AG09309 (cell line): ENCODE measurements around the gene NKX2-1.
"Not testable (repeated sequence)": the region's sequence is repeated elsewhere in the genome, so short reads cannot be mapped to it uniquely, and the experiment has no call there.

Source experiments
- DNase-seq: peaks from one replicate; pipeline ENCODE4 v3.0.0-alpha.2; 2010; ENCODE audit warnings: low read depth
- H3K4me3 ChIP-seq: 2 replicates; pipeline ENCODE4 v1.5.1; 2011; ENCODE audit warnings: mild to moderate bottlenecking, low read depth, low read length, moderate library complexity; ENCODE audit not compliant: control insufficient read depth
- TF ChIP-seq, protein P1 (sequence below): IDR thresholded peaks from 2 replicates; pipeline ENCODE4 v1.5.1; 2011; ENCODE audit warnings: mild to moderate bottlenecking, low read depth, low read length, inconsistent platforms; ENCODE audit not compliant: insufficient read depth, control insufficient read depth; ENCODE audit errors: missing control alignments

Gene NKX2-1

GRCh38 chr14:36495666-36496065 is 24.4 kb downstream of the NKX2-1 start:
- DNase-seq: no peak
- H3K4me3 ChIP-seq: no peak overlapping the region
- TF ChIP-seq, protein P1, sequence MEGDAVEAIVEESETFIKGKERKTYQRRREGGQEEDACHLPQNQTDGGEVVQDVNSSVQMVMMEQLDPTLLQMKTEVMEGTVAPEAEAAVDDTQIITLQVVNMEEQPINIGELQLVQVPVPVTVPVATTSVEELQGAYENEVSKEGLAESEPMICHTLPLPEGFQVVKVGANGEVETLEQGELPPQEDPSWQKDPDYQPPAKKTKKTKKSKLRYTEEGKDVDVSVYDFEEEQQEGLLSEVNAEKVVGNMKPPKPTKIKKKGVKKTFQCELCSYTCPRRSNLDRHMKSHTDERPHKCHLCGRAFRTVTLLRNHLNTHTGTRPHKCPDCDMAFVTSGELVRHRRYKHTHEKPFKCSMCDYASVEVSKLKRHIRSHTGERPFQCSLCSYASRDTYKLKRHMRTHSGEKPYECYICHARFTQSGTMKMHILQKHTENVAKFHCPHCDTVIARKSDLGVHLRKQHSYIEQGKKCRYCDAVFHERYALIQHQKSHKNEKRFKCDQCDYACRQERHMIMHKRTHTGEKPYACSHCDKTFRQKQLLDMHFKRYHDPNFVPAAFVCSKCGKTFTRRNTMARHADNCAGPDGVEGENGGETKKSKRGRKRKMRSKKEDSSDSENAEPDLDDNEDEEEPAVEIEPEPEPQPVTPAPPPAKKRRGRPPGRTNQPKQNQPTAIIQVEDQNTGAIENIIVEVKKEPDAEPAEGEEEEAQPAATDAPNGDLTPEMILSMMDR: no peak

GRCh38 chr14:36493761-36494160 is 26.3 kb downstream of the NKX2-1 start:
- no peak for DNase-seq
- no peak overlapping the region for H3K4me3 ChIP-seq
- TF ChIP-seq, protein P1: no peak

DNA sequence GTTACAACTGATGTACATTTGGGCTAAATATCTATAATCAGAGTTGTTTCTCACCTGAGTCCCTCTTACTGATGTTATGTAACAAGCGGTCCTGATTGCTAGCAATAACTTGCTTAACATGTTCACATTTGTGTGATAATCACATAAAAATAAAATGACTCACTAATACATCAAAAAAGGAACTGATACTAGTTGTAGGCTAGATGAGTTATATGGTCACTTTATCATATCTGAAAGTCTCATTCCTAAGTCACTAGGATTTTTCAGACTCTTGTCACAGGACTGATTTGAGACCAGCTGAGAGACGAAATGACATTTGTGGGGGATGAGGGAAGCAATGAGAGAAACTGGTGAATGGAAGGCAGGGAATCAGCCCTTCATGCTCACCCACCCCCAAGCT is 34.3 kb downstream of the NKX2-1 start:
- TF ChIP-seq, protein P1: no peak
- H3K4me3 ChIP-seq: no peak overlapping the region
- DNase-seq: no peak

DNA sequence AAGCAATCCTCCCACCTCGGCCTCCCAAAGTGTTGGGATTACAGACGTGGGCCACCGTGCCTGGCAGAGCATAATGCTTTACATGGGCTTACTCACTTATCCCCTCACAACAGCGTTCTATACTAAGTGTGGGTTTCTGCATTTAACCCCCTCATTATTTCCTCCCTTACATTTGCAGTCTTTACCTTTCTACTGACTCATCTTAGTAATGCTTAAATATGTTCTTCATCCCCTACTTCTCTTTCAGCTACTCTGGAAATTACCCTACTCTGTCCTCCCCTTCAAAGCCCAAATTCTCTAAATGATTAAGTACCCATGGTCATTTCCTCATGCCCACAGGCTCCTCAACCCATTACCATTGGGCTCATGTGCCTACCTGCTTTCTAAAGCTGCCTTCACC is 40.7 kb downstream of the NKX2-1 start:
- no peak overlapping the region for H3K4me3 ChIP-seq
- TF ChIP-seq, protein P1: no peak
- no peak for DNase-seq

DNA sequence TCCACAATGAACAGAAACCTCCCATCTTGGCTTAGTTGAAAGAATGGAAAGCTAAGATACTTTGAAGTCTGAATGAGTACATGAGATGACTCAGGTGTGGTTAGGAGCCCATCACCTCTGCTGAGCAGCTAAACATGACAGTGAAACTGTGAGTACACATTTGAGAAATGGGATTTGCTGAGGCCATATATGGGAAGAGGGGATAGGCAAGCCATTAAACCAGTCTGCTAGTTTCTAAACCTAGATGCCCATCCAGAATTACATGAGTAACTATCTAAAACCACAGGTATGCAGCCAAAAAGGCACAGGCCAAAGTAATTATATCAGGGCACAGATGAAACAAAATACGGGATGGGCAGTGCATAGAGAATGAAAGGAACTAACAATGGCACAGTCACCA is 41.2 kb downstream of the NKX2-1 start:
- TF ChIP-seq, protein P1: no peak
- DNase-seq: no peak
- no peak overlapping the region for H3K4me3 ChIP-seq

- TF ChIP-seq, protein P1: no peak
- DNase-seq: no peak
These were observed 42.8 kb downstream of the NKX2-1 start for GRCh38 chr14:36477266-36477665.

GRCh38 chr14:36476061-36476460 is 44.0 kb downstream of the NKX2-1 start:
- not testable (repeated sequence) for H3K4me3 ChIP-seq

More at GRCh38 chr14:36477266-36477665, 42.8 kb downstream of the NKX2-1 start:
- no peak overlapping the region for H3K4me3 ChIP-seq

GRCh38 chr14:36474593-36474992 is 45.4 kb downstream of the NKX2-1 start:
- DNase-seq: no peak
- TF ChIP-seq, protein P1: no peak
- H3K4me3 ChIP-seq: no peak overlapping the region

More at GRCh38 chr14:36476061-36476460, 44.0 kb downstream of the NKX2-1 start:
- DNase-seq: not testable (repeated sequence)
